Stomach (tissue), 9 donors: ENCODE results near the gene GJC1. TPM values are rescaled to one million over a fixed set of nuclear protein-coding genes. Genes with fewer than 3 reads are reported as not detected.

Source experiments
- DNase-seq, 2 donors: peaks; one replicate each; pipeline versions ENCODE4 v3.0.0 to v3.0.0-alpha.2; 2013 to 2019
- H3K27ac ChIP-seq, 5 donors: fragments of 200-600 bp in 4 of 5; sonication (generic) in 4 of 5; one replicate each; pipeline ENCODE4 v1.5.1; 2013 to 2019; ENCODE audit warnings: mild to moderate bottlenecking in 1 of 5, moderate library complexity in 1 of 5
- H3K27me3 ChIP-seq, 3 donors: fragments of 200-600 bp; sonication (generic); one replicate each; pipeline ENCODE4 v1.5.1; 2017 to 2019; ENCODE audit warnings: mixed run types in 1 of 3
- H3K36me3 ChIP-seq, 4 donors: fragments of 200-600 bp; sonication (generic); 1 replicate in 3 of 4; 2 replicates in 1 of 4; pipeline ENCODE4 v1.5.1; 2016 to 2019
- H3K4me1 ChIP-seq, 4 donors: fragments of 200-600 bp; sonication (generic); one replicate each; pipeline ENCODE4 v1.5.1; 2016 to 2019
- H3K4me3 ChIP-seq, 4 donors: fragments of 200-600 bp; sonication (generic) in 3 of 4; one replicate each; pipeline ENCODE4 v1.5.1; 2016 to 2019; ENCODE audit warnings: mild to moderate bottlenecking in 1 of 4
- H3K9me3 ChIP-seq, 4 donors: fragments of 200-600 bp; sonication (generic); one replicate each; pipeline ENCODE4 v1.5.1; 2016 to 2019
- CTCF ChIP-seq, 7 experiments: fragments of 450-650 bp in 4 of 7; fragments of 200-600 bp in 3 of 7; sonication (generic) in 3 of 7; IDR thresholded peaks; one replicate each; pipeline ENCODE4 v1.5.1; 2016 to 2019; ENCODE audit warnings: antibody characterized with exemption in 7 of 7, control low read depth in 2 of 7, mild to moderate bottlenecking in 1 of 7
- EP300 ChIP-seq: sonication (generic); formaldehyde crosslinking; IDR thresholded peaks from one replicate; pipeline ENCODE4 v1.6.1; 2017; ENCODE audit warnings: antibody characterized with exemption
- POLR2A ChIP-seq, 4 donors: fragments of 450-650 bp; IDR thresholded peaks; one replicate each; pipeline ENCODE4 v1.6.1; 2016; ENCODE audit warnings: antibody characterized with exemption in 4 of 4, control low read depth in 2 of 4, mild to moderate bottlenecking in 1 of 4, moderate library complexity in 1 of 4
- POLR2AphosphoS5 ChIP-seq, 3 donors: sonication (generic); formaldehyde crosslinking; IDR thresholded peaks; one replicate each; pipeline ENCODE4 v1.6.1; 2016; ENCODE audit warnings: antibody characterized with exemption in 3 of 3
- WGBS, 5 donors: extraction: QIAGEN DNeasy Blood & Tissue Kit in 3 of 5; methylation state at CpG; one replicate each; pipeline versions ENCODE4 v1.1.5 to v1.1.7; 2013 to 2018; 5-methylcytosine and 5-hydroxymethylcytosine counted together
- intact Hi-C: fragments of 100-400 bp; cut with DNase I; formaldehyde crosslinking; loops from one replicate; pipeline ENCODE4 v1.15.1; 2023; ENCODE audit warnings: low total_unique reads
- polyA plus RNA-seq, 3 donors: library from polyadenylated mRNA; stranded (reverse); fragments of 200-250 nt; gene quantifications; one replicate each; pipeline ENCODE4 v1.2.3, GENCODE V29; 2013
- total RNA-seq, 5 donors: library from RNA; depleted of rRNA; stranded (reverse); fragments of >200 nt; gene quantifications; one replicate each; pipeline versions ENCODE4 v1.1.0 to v1.2.3, GENCODE V29; 2014 to 2016
- donor health status: healthy with polysubstance abuse.
- donor health status: Bipolar disorder and iron deficiency.
- donor health status: healthy.

The GJC1 gene
- total and polyA plus RNA-seq, 8 donors, result 0.31 to 53.1 (median 10.4) TPM

- WGBS, 5 donors, result 57 to 80% (median 69%) methylated on average over 3 of the region's 3 CpGs
- TF ChIP-seq EP300 (no peak), POLR2AphosphoS5 (IDR thresholded peaks at IDR 0.05) (no peak), POLR2A (IDR thresholded peaks at IDR 0.05) (no peak), CTCF (IDR thresholded peaks at IDR 0.05) (no peak)
- Histone ChIP-seq H3K4me1 (peaks cover 0 to 13% (median 0%) of the 10 kb centered on the region in 4 donors), H3K36me3 (no peaks in the 10 kb centered on the region), H3K4me3 (no peak overlapping the region), H3K27me3 (peaks cover 0 to 6% (median 0%) of the 10 kb centered on the region in 3 donors), H3K9me3 (no peaks in the 10 kb centered on the region), H3K27ac (no peak overlapping the region)
- intact Hi-C loops, result no loop called here
- DNase-seq, result peak in 1 of 2 donors; percentile 28
Measured at GRCh38 chr17:44840936-44841335, 10.8 kb upstream of the GJC1 start.

- DNase-seq, result no peak
- intact Hi-C loops, result no loop called here
- Histone ChIP-seq H3K27ac (no peak overlapping the region), H3K4me1 (peaks cover 0 to 13% (median 0%) of the 10 kb centered on the region in 4 donors), H3K4me3 (no peak overlapping the region), H3K27me3 (peaks cover 0 to 6% (median 0%) of the 10 kb centered on the region in 3 donors), H3K36me3 (no peaks in the 10 kb centered on the region), H3K9me3 (no peaks in the 10 kb centered on the region)
- 83 to 86% (median 85%) methylated on average over 4 of the region's 4 CpGs for WGBS, 5 donors
- TF ChIP-seq POLR2AphosphoS5 (IDR thresholded peaks at IDR 0.05), result no peak
- TF ChIP-seq CTCF (IDR thresholded peaks at IDR 0.05), result no peak
- TF ChIP-seq POLR2A (IDR thresholded peaks at IDR 0.05), result no peak
- no peak for TF ChIP-seq EP300
Measured at GRCh38 chr17:44840274-44840673, 10.2 kb upstream of the GJC1 start.

- Histone ChIP-seq H3K4me1 (no peaks in the 10 kb centered on the region), H3K27ac (no peak overlapping the region), H3K9me3 (no peaks in the 10 kb centered on the region), H3K4me3 (no peak overlapping the region), H3K27me3 (peaks cover 0 to 33% (median 3%) of the 10 kb centered on the region in 3 donors), H3K36me3 (no peaks in the 10 kb centered on the region)
- no peak for DNase-seq
- TF ChIP-seq CTCF (IDR thresholded peaks at IDR 0.05) (no peak), POLR2A (IDR thresholded peaks at IDR 0.05) (no peak), EP300 (no peak), POLR2AphosphoS5 (IDR thresholded peaks at IDR 0.05) (no peak)
- 58 to 78% (median 62%) methylated on average over 2 of the region's 2 CpGs for WGBS, 5 donors
- intact Hi-C loops, result no loop called here
Measured at GRCh38 chr17:44837196-44837595, 7.1 kb upstream of the GJC1 start.

GRCh38 chr17:44832805-44833204 lies 2.7 kb upstream of the GJC1 start:
- TF ChIP-seq EP300, result no peak
- no peak for TF ChIP-seq POLR2A (IDR thresholded peaks at IDR 0.05)
- TF ChIP-seq CTCF (IDR thresholded peaks at IDR 0.05), result no peak
- TF ChIP-seq POLR2AphosphoS5 (IDR thresholded peaks at IDR 0.05), result no peak
- WGBS, 5 donors, result 74 to 87% (median 79%) methylated on average over 5 of the region's 5 CpGs
- DNase-seq, result no peak
- intact Hi-C loops, result no loop called here
- Histone ChIP-seq H3K4me3 (no peak overlapping the region), H3K36me3 (no peaks in the 10 kb centered on the region), H3K27ac (no peak overlapping the region), H3K27me3 (peaks cover 8 to 72% (median 42%) of the 10 kb centered on the region in 3 donors), H3K4me1 (peaks cover 17 to 22% (median 20%) of the 10 kb centered on the region in 4 donors), H3K9me3 (no peaks in the 10 kb centered on the region)
